ENCODE data around the gene CNTNAP2.

Gene CNTNAP2

GRCh38 chr7:146479040-146479439 lies 362.4 kb downstream of the CNTNAP2 start:
- no peak for TF ChIP-seq POLR2A (IDR thresholded peaks at IDR 0.05; ENCODE audit: low read length)
- TF ChIP-seq GATA1 (IDR thresholded peaks at IDR 0.05; ENCODE audit: low read depth, low read length): no peak

GRCh38 chr7:146486519-146486918 lies 369.9 kb downstream of the CNTNAP2 start:
- no peak for DNase-seq
- no peak for TF ChIP-seq POLR2A (IDR thresholded peaks at IDR 0.05; ENCODE audit: low read length)
- TF ChIP-seq GATA1 (IDR thresholded peaks at IDR 0.05; ENCODE audit: low read depth, low read length): no peak

More at GRCh38 chr7:146479040-146479439, 362.4 kb downstream of the CNTNAP2 start:
- no peak for DNase-seq

- no peak for DNase-seq
- TF ChIP-seq GATA1 (IDR thresholded peaks at IDR 0.05; ENCODE audit: low read depth, low read length) (no peak), POLR2A (IDR thresholded peaks at IDR 0.05; ENCODE audit: low read length) (no peak)
Observed at GRCh38 chr7:146492017-146492416, 375.4 kb downstream of the CNTNAP2 start.

- DNase-seq: no peak
Observed at GRCh38 chr7:146494952-146495596, 378.5 kb downstream of the CNTNAP2 start.

GRCh38 chr7:146496657-146497056 lies 380.1 kb downstream of the CNTNAP2 start:
- TF ChIP-seq POLR2A (IDR thresholded peaks at IDR 0.05; ENCODE audit: low read length) (no peak), GATA1 (IDR thresholded peaks at IDR 0.05; ENCODE audit: low read depth, low read length) (no peak)
- no peak for DNase-seq

More at GRCh38 chr7:146494952-146495596, 378.5 kb downstream of the CNTNAP2 start:
- no peak for TF ChIP-seq GATA1 (IDR thresholded peaks at IDR 0.05; ENCODE audit: low read depth, low read length)

GRCh38 chr7:146499970-146500369 lies 383.4 kb downstream of the CNTNAP2 start:
- DNase-seq: no peak
- TF ChIP-seq GATA1 (IDR thresholded peaks at IDR 0.05; ENCODE audit: low read depth, low read length) (no peak), POLR2A (IDR thresholded peaks at IDR 0.05; ENCODE audit: low read length) (no peak)

GRCh38 chr7:146503844-146504243 lies 387.2 kb downstream of the CNTNAP2 start:
- peak in 1 of 2 experiments; percentile 14 for DNase-seq
- TF ChIP-seq GATA1 (IDR thresholded peaks at IDR 0.05; ENCODE audit: low read depth, low read length): no peak

- TF ChIP-seq GATA1 (IDR thresholded peaks at IDR 0.05; ENCODE audit: low read depth, low read length) (no peak), POLR2A (IDR thresholded peaks at IDR 0.05; ENCODE audit: low read length) (no peak)
- DNase-seq: peak; percentile 8 to 27
Observed at GRCh38 chr7:146510088-146510680, 393.6 kb downstream of the CNTNAP2 start.

- no peak for DNase-seq
- TF ChIP-seq GATA1 (IDR thresholded peaks at IDR 0.05; ENCODE audit: low read depth, low read length): no peak
- TF ChIP-seq POLR2A (IDR thresholded peaks at IDR 0.05; ENCODE audit: low read length): no peak
Observed at GRCh38 chr7:146514304-146514703, 397.7 kb downstream of the CNTNAP2 start.

- TF ChIP-seq GATA1 (IDR thresholded peaks at IDR 0.05; ENCODE audit: low read depth, low read length) (no peak), POLR2A (IDR thresholded peaks at IDR 0.05; ENCODE audit: low read length) (no peak)
- DNase-seq: no peak
Observed at GRCh38 chr7:146528581-146528980, 412.0 kb downstream of the CNTNAP2 start.

GRCh38 chr7:146539836-146540235 lies 423.2 kb downstream of the CNTNAP2 start:
- peak; percentile 6 to 16 for DNase-seq
- TF ChIP-seq POLR2A (IDR thresholded peaks at IDR 0.05; ENCODE audit: low read length) (no peak), GATA1 (IDR thresholded peaks at IDR 0.05; ENCODE audit: low read depth, low read length) (no peak)

- TF ChIP-seq GATA1 (IDR thresholded peaks at IDR 0.05; ENCODE audit: low read depth, low read length) (no peak), POLR2A (IDR thresholded peaks at IDR 0.05; ENCODE audit: low read length) (no peak)
- no peak for DNase-seq
Observed at GRCh38 chr7:146542101-146542500, 425.5 kb downstream of the CNTNAP2 start.

GRCh38 chr7:146544748-146545147 lies 428.1 kb downstream of the CNTNAP2 start:
- no peak for DNase-seq

GRCh38 chr7:146548816-146549215 lies 432.2 kb downstream of the CNTNAP2 start:
- DNase-seq: no peak
- TF ChIP-seq POLR2A (IDR thresholded peaks at IDR 0.05; ENCODE audit: low read length): no peak
- no peak for TF ChIP-seq GATA1 (IDR thresholded peaks at IDR 0.05; ENCODE audit: low read depth, low read length)

More at GRCh38 chr7:146544748-146545147, 428.1 kb downstream of the CNTNAP2 start:
- no peak for TF ChIP-seq GATA1 (IDR thresholded peaks at IDR 0.05; ENCODE audit: low read depth, low read length)
- no peak for TF ChIP-seq POLR2A (IDR thresholded peaks at IDR 0.05; ENCODE audit: low read length)

GRCh38 chr7:146554556-146554955 lies 438.0 kb downstream of the CNTNAP2 start:
- DNase-seq: no peak
- no peak for TF ChIP-seq GATA1 (IDR thresholded peaks at IDR 0.05; ENCODE audit: low read depth, low read length)
- no peak for TF ChIP-seq POLR2A (IDR thresholded peaks at IDR 0.05; ENCODE audit: low read length)
